H1 (cell line): ENCODE measurements around the gene LMO2. TPM values are rescaled to one million over a fixed set of nuclear protein-coding genes. Genes with fewer than 3 reads are reported as not detected.

Experiments used
- CTCF ChIA-PET: fragments of 300-600 bp; sonication (Branson Sonifier 250); formaldehyde crosslinking; loops from one replicate; lab custom pipeline; 2021; ENCODE audit not compliant: partially characterized antibody; lab: Charles Lee
- POLR2A ChIA-PET: fragments of 300-600 bp; sonication (Branson Sonifier 250); formaldehyde crosslinking; loops from one replicate; lab custom pipeline; 2021; ENCODE audit warnings: inconsistent platforms; ENCODE audit not compliant: partially characterized antibody; lab: Charles Lee
- DNase-seq, 2 experiments: peaks; one replicate each; pipeline versions ENCODE4 v3.0.0 to v3.0.0-alpha.2; 2010 to 2022; ENCODE audit warnings: low spot score in 2 of 2, low read depth in 1 of 2, mixed read lengths in 1 of 2
- FAIRE-seq: peaks from 2 replicates; lab custom pipeline; 2011; peaks lifted over from hg19 to GRCh38; lab: Jason Lieb, UNC
- H2AFZ ChIP-seq: 2 replicates; pipeline ENCODE4 v1.8.1; 2012; ENCODE audit warnings: low read length, inconsistent platforms
- H2AK5ac ChIP-seq: 2 replicates; pipeline ENCODE4 v1.6.1; 2013; ENCODE audit warnings: low read depth, low read length
- H2BK120ac ChIP-seq: replicated peaks from 2 replicates; pipeline ENCODE3; 2013; ENCODE audit warnings: low read depth, low read length, inconsistent platforms
- H2BK12ac ChIP-seq: 2 replicates; pipeline ENCODE4 v1.6.1; 2013; ENCODE audit warnings: low read depth, low read length
- H2BK15ac ChIP-seq: 2 replicates; pipeline ENCODE4 v1.6.1; 2013; ENCODE audit warnings: low read length
- H2BK20ac ChIP-seq: 2 replicates; pipeline ENCODE4 v1.6.1; 2013; ENCODE audit warnings: low read length
- H2BK5ac ChIP-seq: 2 replicates; pipeline ENCODE4 v1.6.1; 2013; ENCODE audit warnings: low read depth, low read length
- H3K14ac ChIP-seq: 2 replicates; pipeline ENCODE4 v1.6.1; 2013; ENCODE audit warnings: inconsistent platforms; ENCODE audit not compliant: insufficient read length
- H3K18ac ChIP-seq: 2 replicates; pipeline ENCODE4 v1.6.1; 2013; ENCODE audit warnings: low read length; ENCODE audit errors: extremely low read depth
- H3K23ac ChIP-seq: 2 replicates; pipeline ENCODE4 v1.6.1; 2013; ENCODE audit warnings: inconsistent platforms; ENCODE audit not compliant: insufficient read length
- H3K23me2 ChIP-seq: 2 replicates; pipeline ENCODE4 v1.6.1; 2013; ENCODE audit warnings: low read depth, low read length
- H3K27ac ChIP-seq: 2 replicates; pipeline ENCODE4 v1.6.1; 2011; ENCODE audit warnings: low read depth, low read length, inconsistent platforms
- H3K27me3 ChIP-seq, 4 experiments: replicated peaks in 1 of 4; 1 replicate in 1 of 4; 2 replicates in 3 of 4; pipeline versions ENCODE4 v1.6.1 to v1.8.1; 2011 to 2013; ENCODE audit warnings: low read length in 3 of 4, mild to moderate bottlenecking in 3 of 4, inconsistent platforms in 2 of 4, mixed read lengths in 2 of 4, moderate library complexity in 1 of 4; ENCODE audit not compliant: control insufficient read depth in 3 of 4, insufficient read depth in 3 of 4; ENCODE audit errors: extremely low read depth in 1 of 4
- H3K36me3 ChIP-seq, 4 experiments: 2 replicates each; pipeline versions ENCODE4 v1.6.1 to v1.8.1; 2011 to 2013; ENCODE audit warnings: mild to moderate bottlenecking in 4 of 4, low read length in 3 of 4, moderate library complexity in 2 of 4, control low read depth in 1 of 4, inconsistent platforms in 1 of 4; ENCODE audit not compliant: insufficient read depth in 4 of 4, control insufficient read depth in 2 of 4
- H3K4ac ChIP-seq: replicated peaks from 2 replicates; pipeline ENCODE3; 2013; ENCODE audit warnings: low read length, low read depth, mixed read lengths, inconsistent platforms; ENCODE audit not compliant: insufficient read length
- H3K4me1 ChIP-seq, 4 experiments: replicated peaks in 1 of 4; 1 replicate in 1 of 4; 2 replicates in 3 of 4; pipeline versions ENCODE4 v1.6.1 to v1.8.1; 2011 to 2013; ENCODE audit warnings: low read length in 3 of 4, inconsistent platforms in 2 of 4, mixed read lengths in 1 of 4; ENCODE audit not compliant: insufficient read depth in 4 of 4, control insufficient read depth in 3 of 4
- H3K4me2 ChIP-seq, 2 experiments: 2 replicates each; pipeline versions ENCODE4 v1.6.1 to v1.8.1; 2011 to 2013; ENCODE audit warnings: low read depth in 2 of 2, low read length in 2 of 2, control low read depth in 1 of 2, inconsistent platforms in 1 of 2, mild to moderate bottlenecking in 1 of 2; ENCODE audit not compliant: insufficient read depth in 1 of 2
- H3K4me3 ChIP-seq, 4 experiments: fragments of 200-600, 300-600 bp in 1 of 4; sonication (generic), shearing (Covaris generic), sonication (Bioruptor Twin) in 1 of 4; 2 replicates each; pipeline versions ENCODE4 v1.5.1 to v1.8.1; 2011 to 2016; ENCODE audit warnings: low read length in 4 of 4, low read depth in 3 of 4, control low read depth in 2 of 4, inconsistent platforms in 2 of 4, mild to moderate bottlenecking in 2 of 4, mixed read lengths in 1 of 4, moderate library complexity in 1 of 4; ENCODE audit not compliant: insufficient read depth in 2 of 4; ENCODE audit errors: extremely low read depth in 1 of 4
- H3K56ac ChIP-seq: replicated peaks from 2 replicates; pipeline ENCODE3; 2013; ENCODE audit warnings: low read depth, mild to moderate bottlenecking, mixed read lengths, low read length, inconsistent platforms; ENCODE audit not compliant: insufficient read length
- H3K79me1 ChIP-seq: 2 replicates; pipeline ENCODE4 v1.6.1; 2013; ENCODE audit warnings: low read depth, low read length, control low read depth
- H3K79me2 ChIP-seq, 2 experiments: 2 replicates each; pipeline versions ENCODE4 v1.6.1 to v1.8.1; 2012 to 2013; ENCODE audit warnings: low read length in 2 of 2, mild to moderate bottlenecking in 2 of 2, inconsistent platforms in 1 of 2; ENCODE audit not compliant: insufficient read depth in 2 of 2, control insufficient read depth in 1 of 2
- H3K9ac ChIP-seq, 4 experiments: replicated peaks in 1 of 4; 1 replicate in 1 of 4; 2 replicates in 3 of 4; pipeline versions ENCODE4 v1.6.1 to v1.8.1; 2011 to 2013; ENCODE audit warnings: low read depth in 3 of 4, low read length in 3 of 4, control low read depth in 2 of 4, mild to moderate bottlenecking in 2 of 4, moderate library complexity in 2 of 4, inconsistent platforms in 1 of 4; ENCODE audit errors: extremely low read depth in 1 of 4
- H3K9me3 ChIP-seq, 2 experiments: 2 replicates each; pipeline versions ENCODE4 v1.6.1 to v1.8.1; 2012 to 2013; ENCODE audit warnings: mild to moderate bottlenecking in 2 of 2, moderate library complexity in 2 of 2, control low read depth in 1 of 2, inconsistent platforms in 1 of 2, low read depth in 1 of 2, low read length in 1 of 2, mixed read lengths in 1 of 2; ENCODE audit not compliant: insufficient read depth in 2 of 2
- H4K20me1 ChIP-seq, 2 experiments: replicated peaks in 1 of 2; 2 replicates each; pipeline versions ENCODE3 to v1.8.1; 2011 to 2013; ENCODE audit warnings: inconsistent platforms in 2 of 2, low read length in 2 of 2, mild to moderate bottlenecking in 1 of 2; ENCODE audit not compliant: insufficient read depth in 2 of 2, control insufficient read depth in 1 of 2
- H4K5ac ChIP-seq: 2 replicates; pipeline ENCODE4 v1.6.1; 2013; ENCODE audit warnings: low read length, low read depth, mixed read lengths, inconsistent platforms; ENCODE audit not compliant: insufficient read length
- H4K8ac ChIP-seq: 2 replicates; pipeline ENCODE4 v1.8.0; 2013; ENCODE audit warnings: mild to moderate bottlenecking, moderate library complexity, low read length, inconsistent platforms; ENCODE audit not compliant: insufficient read depth; ENCODE audit errors: extremely low read depth
- H4K91ac ChIP-seq: replicated peaks from 2 replicates; pipeline ENCODE3; 2013; ENCODE audit warnings: low read length, mixed read lengths, inconsistent platforms; ENCODE audit not compliant: insufficient read length
- CBX5 ChIP-seq: fragments of 300-800, 300-1000 bp; sonication (generic); IDR thresholded peaks from 2 replicates; pipeline ENCODE4 v1.7.1; 2016; ENCODE audit warnings: antibody characterized with exemption, low read length, low read depth
- CHD1 ChIP-seq: IDR thresholded peaks from 2 replicates; pipeline ENCODE4 v1.6.1; 2012; ENCODE audit warnings: low read depth, low read length, improper control_type of control experiment
- KDM4A ChIP-seq: IDR thresholded peaks from one replicate; pipeline ENCODE4 v1.7.1; 2012; ENCODE audit warnings: low read depth, mild to moderate bottlenecking, moderate library complexity, low read length, inconsistent platforms; ENCODE audit not compliant: severe bottlenecking
- RBBP5 ChIP-seq: IDR thresholded peaks from 2 replicates; pipeline ENCODE4 v1.7.1; 2012; ENCODE audit warnings: low read depth, mild to moderate bottlenecking, inconsistent platforms, low read length, moderate library complexity, borderline replicate concordance
- RFX5 ChIP-seq: IDR thresholded peaks from 2 replicates; pipeline ENCODE4 v1.6.1; 2011; ENCODE audit warnings: low read depth, low read length, improper control_type of control experiment, borderline replicate concordance
- SP4 ChIP-seq: IDR thresholded peaks from 2 replicates; pipeline ENCODE4 v1.6.1; 2012; ENCODE audit warnings: low read length, inconsistent platforms
- TAF7 ChIP-seq: optimal IDR thresholded peaks from 2 replicates; pipeline ENCODE3; 2011; ENCODE audit warnings: low read depth, mild to moderate bottlenecking, inconsistent platforms, low read length, moderate library complexity, borderline replicate concordance
- TBP ChIP-seq: IDR thresholded peaks from 2 replicates; pipeline ENCODE4 v1.6.1; 2011; ENCODE audit warnings: low read depth, low read length, improper control_type of control experiment
- WGBS, 2 experiments: shearing (Covaris generic) in 1 of 2; methylation state at CpG; one replicate each; pipeline versions ENCODE4 v1.1.6 to v1.1.7; 2013 to 2015; ENCODE audit warnings: low lambda C conversion rate in 2 of 2, mixed read lengths in 2 of 2, inconsistent platforms in 1 of 2, low coverage in 1 of 2, missing lambda C conversion rate in 1 of 2; ENCODE audit not compliant: insufficient replicate concordance in 2 of 2, insufficient coverage in 1 of 2, insufficient read length in 1 of 2; ENCODE audit errors: extremely low coverage in 1 of 2, missing lambda C conversion rate in 1 of 2; 5-methylcytosine and 5-hydroxymethylcytosine counted together
- polyA plus RNA-seq, 7 experiments: library from polyadenylated mRNA; depleted of rRNA in 3 of 7; stranded (reverse) in 5 of 7; unstranded in 2 of 7; fragments of >200 nt in 5 of 7; fragments of 200-250 nt in 2 of 7; gene quantifications; 1 replicate in 5 of 7; 2 replicates in 1 of 7; 4 replicates in 1 of 7; pipeline versions ENCODE4 v1.2.1 to v1.2.3, GENCODE V29; 2011 to 2013; ENCODE audit warnings: missing spikeins in 2 of 7, mixed read lengths in 2 of 7
- total RNA-seq: library from RNA; stranded (reverse); fragmentation: NEBNext Ultra II Directional; extraction: Animal tissue kit (Norgen Biotek cat#: 25700); gene quantifications from 2 replicates; pipeline ENCODE4 v1.2.1, GENCODE V29; 2021
- TF ChIP-seq, protein P1 (sequence below), 3 experiments: IDR thresholded peaks; 1 replicate in 2 of 3; 2 replicates in 1 of 3; pipeline versions ENCODE4 v1.5.1 to v1.6.1; 2011; ENCODE audit warnings: low read length in 3 of 3, mild to moderate bottlenecking in 3 of 3, inconsistent platforms in 2 of 3, low read depth in 1 of 3, moderate library complexity in 1 of 3; ENCODE audit not compliant: insufficient read depth in 1 of 3; ENCODE audit errors: control extremely low read depth in 1 of 3
- TF ChIP-seq, protein P2 (sequence below): IDR thresholded peaks from 2 replicates; pipeline ENCODE4 v1.6.1; 2012; ENCODE audit warnings: low read length, inconsistent platforms

LMO2 gene
- total and polyA plus RNA-seq, 2 of the 8 experiments (the other 6 are each of a cell fraction or from before 2014, with no cell fraction given): 1.6 to 2.7 TPM

DNA sequence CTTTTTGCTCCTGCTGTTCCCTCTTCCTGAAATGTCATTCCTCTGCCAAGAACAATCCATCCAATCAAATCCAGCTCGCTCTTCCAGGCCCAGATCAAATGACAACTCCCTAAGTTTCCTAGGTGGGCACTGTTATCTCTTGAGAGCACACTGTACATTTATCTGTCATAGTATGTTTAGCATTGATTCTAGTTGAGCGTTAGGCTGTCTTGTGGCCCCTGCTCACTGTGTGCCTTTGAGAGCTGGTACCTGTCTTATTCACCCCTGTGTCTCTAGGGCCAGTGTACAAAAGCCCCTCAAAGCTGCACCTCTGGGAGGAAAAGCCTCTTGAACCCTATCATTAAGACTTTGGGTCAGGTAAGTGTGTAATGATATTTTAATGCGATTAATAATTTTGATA is 7.1 kb upstream of the LMO2 start:
- Histone ChIP-seq H3K9me3 (no peaks in the 10 kb centered on the region), H2AK5ac (no peak overlapping the region), H2BK15ac (no peak overlapping the region), H4K5ac (no peak overlapping the region), H3K36me3 (no peaks in the 10 kb centered on the region), H3K56ac (no peak overlapping the region), H3K4ac (no peak overlapping the region), H2BK120ac (no peak overlapping the region), H3K79me2 (no peaks in the 10 kb centered on the region), H2BK20ac (no peak overlapping the region), H3K4me3 (no peak overlapping the region), H2BK5ac (no peak overlapping the region), H2BK12ac (no peak overlapping the region), H3K79me1 (no peaks in the 10 kb centered on the region), H3K27ac (no peak overlapping the region), H4K8ac (no peak overlapping the region), H2AFZ (no peak overlapping the region), H3K9ac (no peak overlapping the region), H4K20me1 (no peaks in the 10 kb centered on the region), H3K27me3 (no peaks in the 10 kb centered on the region), H3K4me2 (no peak overlapping the region), H3K4me1 (no peaks in the 10 kb centered on the region), H4K91ac (no peak overlapping the region), H3K14ac (no peak overlapping the region), H3K23ac (no peak overlapping the region), H3K18ac (no peak overlapping the region), H3K23me2 (no peaks in the 10 kb centered on the region)
- CTCF ChIA-PET: interaction anchor here (0.9 to 1.7 kb wide), 4 partner anchors 13 to 183 kb away, joined by 3 to 8 read pairs (median 4); no protein-coding TSS in a partner anchor
- FAIRE-seq (no peak), DNase-seq (no peak)
- WGBS, 2 experiments: 83% methylated on average over 3 of the region's 3 CpGs; no CpG with 5 or more reads in 1 of the 2 experiments
- POLR2A ChIA-PET: interaction anchor here (1.1 kb wide), 1 partner anchor 24 kb away, joined by 3 read pairs; no protein-coding TSS in a partner anchor
- TF ChIP-seq KDM4A: no peak
- TF ChIP-seq RBBP5: no peak
- TF ChIP-seq SP4: no peak
- TF ChIP-seq, protein P1, sequence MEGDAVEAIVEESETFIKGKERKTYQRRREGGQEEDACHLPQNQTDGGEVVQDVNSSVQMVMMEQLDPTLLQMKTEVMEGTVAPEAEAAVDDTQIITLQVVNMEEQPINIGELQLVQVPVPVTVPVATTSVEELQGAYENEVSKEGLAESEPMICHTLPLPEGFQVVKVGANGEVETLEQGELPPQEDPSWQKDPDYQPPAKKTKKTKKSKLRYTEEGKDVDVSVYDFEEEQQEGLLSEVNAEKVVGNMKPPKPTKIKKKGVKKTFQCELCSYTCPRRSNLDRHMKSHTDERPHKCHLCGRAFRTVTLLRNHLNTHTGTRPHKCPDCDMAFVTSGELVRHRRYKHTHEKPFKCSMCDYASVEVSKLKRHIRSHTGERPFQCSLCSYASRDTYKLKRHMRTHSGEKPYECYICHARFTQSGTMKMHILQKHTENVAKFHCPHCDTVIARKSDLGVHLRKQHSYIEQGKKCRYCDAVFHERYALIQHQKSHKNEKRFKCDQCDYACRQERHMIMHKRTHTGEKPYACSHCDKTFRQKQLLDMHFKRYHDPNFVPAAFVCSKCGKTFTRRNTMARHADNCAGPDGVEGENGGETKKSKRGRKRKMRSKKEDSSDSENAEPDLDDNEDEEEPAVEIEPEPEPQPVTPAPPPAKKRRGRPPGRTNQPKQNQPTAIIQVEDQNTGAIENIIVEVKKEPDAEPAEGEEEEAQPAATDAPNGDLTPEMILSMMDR (IDR thresholded peaks at IDR 0.05; ENCODE audit: control extremely low read depth in 1 of 3, insufficient read depth in 1 of 3, low read depth in 1 of 3, low read length in 3 of 3): no peak
- TF ChIP-seq, protein P2, sequence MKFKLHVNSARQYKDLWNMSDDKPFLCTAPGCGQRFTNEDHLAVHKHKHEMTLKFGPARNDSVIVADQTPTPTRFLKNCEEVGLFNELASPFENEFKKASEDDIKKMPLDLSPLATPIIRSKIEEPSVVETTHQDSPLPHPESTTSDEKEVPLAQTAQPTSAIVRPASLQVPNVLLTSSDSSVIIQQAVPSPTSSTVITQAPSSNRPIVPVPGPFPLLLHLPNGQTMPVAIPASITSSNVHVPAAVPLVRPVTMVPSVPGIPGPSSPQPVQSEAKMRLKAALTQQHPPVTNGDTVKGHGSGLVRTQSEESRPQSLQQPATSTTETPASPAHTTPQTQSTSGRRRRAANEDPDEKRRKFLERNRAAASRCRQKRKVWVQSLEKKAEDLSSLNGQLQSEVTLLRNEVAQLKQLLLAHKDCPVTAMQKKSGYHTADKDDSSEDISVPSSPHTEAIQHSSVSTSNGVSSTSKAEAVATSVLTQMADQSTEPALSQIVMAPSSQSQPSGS: no peak
- TF ChIP-seq TBP: no peak
- TF ChIP-seq TAF7: no peak
- TF ChIP-seq CBX5: no peak
- TF ChIP-seq RFX5: no peak
- TF ChIP-seq CHD1: no peak
